Lower leg skin (tissue), 3 donors: ENCODE data around the gene CREB1.

Source experiments
- POLR2A ChIP-seq, 2 donors: fragments of 450-650 bp; IDR thresholded peaks; one replicate each; pipeline ENCODE4 v1.6.1; 2016 to 2017; ENCODE audit warnings: antibody characterized with exemption in 2 of 2, mild to moderate bottlenecking in 1 of 2, moderate library complexity in 1 of 2
- TF ChIP-seq, protein P1 (sequence below), 3 donors: fragments of 450-650 bp; IDR thresholded peaks; one replicate each; pipeline ENCODE4 v1.5.1; 2016; ENCODE audit warnings: antibody characterized with exemption in 3 of 3, mild to moderate bottlenecking in 3 of 3, moderate library complexity in 2 of 3

DNA sequence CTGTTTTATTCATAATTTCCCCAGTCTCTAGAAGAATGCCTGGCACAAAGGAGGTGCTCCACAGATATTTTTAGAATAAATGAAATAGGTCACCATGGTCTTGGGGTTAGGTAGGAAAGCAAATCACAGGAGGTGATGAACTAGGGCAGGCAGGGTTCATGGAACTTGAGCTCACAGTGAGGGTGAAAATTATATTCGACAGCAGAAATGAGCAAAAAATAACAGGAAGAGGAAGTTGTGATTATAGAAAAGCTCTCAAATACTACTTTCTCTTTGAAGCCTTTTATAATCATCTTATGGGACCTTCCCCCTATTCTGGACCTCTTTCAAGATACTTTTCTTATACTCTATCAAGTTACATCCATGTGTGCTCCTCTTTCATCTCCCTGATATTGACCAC lies 4.5 kb upstream of the CREB1 start:
- TF ChIP-seq, protein P1, sequence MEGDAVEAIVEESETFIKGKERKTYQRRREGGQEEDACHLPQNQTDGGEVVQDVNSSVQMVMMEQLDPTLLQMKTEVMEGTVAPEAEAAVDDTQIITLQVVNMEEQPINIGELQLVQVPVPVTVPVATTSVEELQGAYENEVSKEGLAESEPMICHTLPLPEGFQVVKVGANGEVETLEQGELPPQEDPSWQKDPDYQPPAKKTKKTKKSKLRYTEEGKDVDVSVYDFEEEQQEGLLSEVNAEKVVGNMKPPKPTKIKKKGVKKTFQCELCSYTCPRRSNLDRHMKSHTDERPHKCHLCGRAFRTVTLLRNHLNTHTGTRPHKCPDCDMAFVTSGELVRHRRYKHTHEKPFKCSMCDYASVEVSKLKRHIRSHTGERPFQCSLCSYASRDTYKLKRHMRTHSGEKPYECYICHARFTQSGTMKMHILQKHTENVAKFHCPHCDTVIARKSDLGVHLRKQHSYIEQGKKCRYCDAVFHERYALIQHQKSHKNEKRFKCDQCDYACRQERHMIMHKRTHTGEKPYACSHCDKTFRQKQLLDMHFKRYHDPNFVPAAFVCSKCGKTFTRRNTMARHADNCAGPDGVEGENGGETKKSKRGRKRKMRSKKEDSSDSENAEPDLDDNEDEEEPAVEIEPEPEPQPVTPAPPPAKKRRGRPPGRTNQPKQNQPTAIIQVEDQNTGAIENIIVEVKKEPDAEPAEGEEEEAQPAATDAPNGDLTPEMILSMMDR (IDR thresholded peaks at IDR 0.05) = no peak
- TF ChIP-seq POLR2A (IDR thresholded peaks at IDR 0.05) = no peak
